Measurements from ENCODE around the gene B9D1. TPM values are rescaled to one million over a fixed set of nuclear protein-coding genes. Genes with fewer than 3 reads are reported as not detected.

The B9D1 gene
- polyA plus RNA-seq, 1 experiment, result 55.8 TPM

DNA sequence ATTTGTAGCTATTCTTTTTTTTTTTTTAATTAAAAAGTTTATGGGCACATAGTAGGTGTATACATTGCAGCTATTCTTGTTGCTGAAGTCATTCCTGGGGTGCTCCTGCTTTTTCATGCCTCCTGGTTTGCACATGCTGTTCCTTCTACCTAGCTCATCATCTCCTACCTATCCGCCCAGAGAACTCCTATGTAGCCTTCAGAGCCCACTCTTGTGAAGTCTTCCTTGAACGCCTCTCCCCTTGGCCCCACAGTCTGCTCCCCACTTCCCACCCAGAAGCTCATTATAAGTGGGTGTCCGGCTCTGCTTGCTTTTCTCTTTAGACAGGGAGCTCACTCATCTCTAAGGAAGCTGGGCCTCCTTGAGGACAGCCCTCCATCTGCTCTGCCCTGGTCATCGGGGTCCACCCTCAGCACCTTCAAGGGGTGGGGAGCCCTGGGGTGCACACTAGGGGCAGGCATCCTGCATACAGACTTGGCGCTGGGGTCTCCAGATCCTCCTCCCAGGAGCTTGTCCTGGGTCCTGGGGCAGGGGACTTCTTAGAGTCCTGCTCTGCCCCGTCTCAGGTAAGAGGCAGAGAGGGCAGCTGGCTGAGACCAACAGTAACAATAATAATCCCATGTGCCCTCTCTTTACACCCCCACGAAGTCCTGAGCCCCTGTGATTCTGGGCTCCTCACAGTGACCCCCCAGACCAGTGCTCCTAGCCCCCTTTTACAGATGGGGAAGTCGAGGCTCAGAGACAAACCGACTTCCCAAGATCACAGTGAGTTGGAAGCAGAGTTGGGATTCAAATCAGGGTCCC, 3.5 kb upstream of the B9D1 start:
- no peaks in the 10 kb centered on the region for H3K27me3 ChIP-seq (ENCODE audit: control insufficient read depth, insufficient read depth, low read length)
- H3K36me3 ChIP-seq (ENCODE audit: control insufficient read depth, insufficient read depth, low read length), result no peaks in the 10 kb centered on the region
- ChIA-PET CTCF (interaction anchor here (0.7 to 5.9 kb wide), 10 partner anchors 8 to 401 kb away, joined by 3 to 178 read pairs (median 4); partner anchors contain the start of gene MAPK7), POLR2A (no interaction called here)
- TF ChIP-seq, protein P1, sequence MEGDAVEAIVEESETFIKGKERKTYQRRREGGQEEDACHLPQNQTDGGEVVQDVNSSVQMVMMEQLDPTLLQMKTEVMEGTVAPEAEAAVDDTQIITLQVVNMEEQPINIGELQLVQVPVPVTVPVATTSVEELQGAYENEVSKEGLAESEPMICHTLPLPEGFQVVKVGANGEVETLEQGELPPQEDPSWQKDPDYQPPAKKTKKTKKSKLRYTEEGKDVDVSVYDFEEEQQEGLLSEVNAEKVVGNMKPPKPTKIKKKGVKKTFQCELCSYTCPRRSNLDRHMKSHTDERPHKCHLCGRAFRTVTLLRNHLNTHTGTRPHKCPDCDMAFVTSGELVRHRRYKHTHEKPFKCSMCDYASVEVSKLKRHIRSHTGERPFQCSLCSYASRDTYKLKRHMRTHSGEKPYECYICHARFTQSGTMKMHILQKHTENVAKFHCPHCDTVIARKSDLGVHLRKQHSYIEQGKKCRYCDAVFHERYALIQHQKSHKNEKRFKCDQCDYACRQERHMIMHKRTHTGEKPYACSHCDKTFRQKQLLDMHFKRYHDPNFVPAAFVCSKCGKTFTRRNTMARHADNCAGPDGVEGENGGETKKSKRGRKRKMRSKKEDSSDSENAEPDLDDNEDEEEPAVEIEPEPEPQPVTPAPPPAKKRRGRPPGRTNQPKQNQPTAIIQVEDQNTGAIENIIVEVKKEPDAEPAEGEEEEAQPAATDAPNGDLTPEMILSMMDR (IDR thresholded peaks at IDR 0.05; ENCODE audit: insufficient read depth, low read depth, low read length), result no peak
- H3K4me3 ChIP-seq (ENCODE audit: low read depth, low read length), result no peak overlapping the region
- DNase-seq (ENCODE audit: low read depth), result no peak

DNA sequence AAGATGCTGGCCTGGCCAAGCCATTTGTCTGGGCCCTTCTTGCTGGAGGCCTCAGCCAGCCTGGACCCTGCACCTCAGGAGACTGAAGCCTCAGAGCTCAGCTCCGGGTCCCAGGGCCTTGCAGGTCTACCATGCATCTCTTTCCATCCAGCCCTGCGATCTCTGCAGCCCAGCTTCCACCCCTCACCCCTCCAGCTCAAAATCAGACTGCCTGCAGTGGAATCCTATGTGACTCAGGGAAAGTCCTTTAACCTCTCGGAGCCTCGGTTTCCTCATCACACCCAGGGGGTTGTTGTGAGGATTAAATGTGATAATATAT, 2.9 kb upstream of the B9D1 start:
- no peak for DNase-seq (ENCODE audit: low read depth)
- Histone ChIP-seq H3K27me3 (ENCODE audit: control insufficient read depth, insufficient read depth, low read length) (no peaks in the 10 kb centered on the region), H3K36me3 (ENCODE audit: control insufficient read depth, insufficient read depth, low read length) (no peaks in the 10 kb centered on the region), H3K4me3 (ENCODE audit: low read depth, low read length) (no peak overlapping the region)
- ChIA-PET POLR2A (no interaction called here), CTCF (interaction anchor here (0.7 to 5.9 kb wide), 10 partner anchors 9 to 401 kb away, joined by 3 to 178 read pairs (median 4); partner anchors contain the start of gene MAPK7)
- TF ChIP-seq, protein P1 (IDR thresholded peaks at IDR 0.05; ENCODE audit: insufficient read depth, low read depth, low read length), result no peak

DNA sequence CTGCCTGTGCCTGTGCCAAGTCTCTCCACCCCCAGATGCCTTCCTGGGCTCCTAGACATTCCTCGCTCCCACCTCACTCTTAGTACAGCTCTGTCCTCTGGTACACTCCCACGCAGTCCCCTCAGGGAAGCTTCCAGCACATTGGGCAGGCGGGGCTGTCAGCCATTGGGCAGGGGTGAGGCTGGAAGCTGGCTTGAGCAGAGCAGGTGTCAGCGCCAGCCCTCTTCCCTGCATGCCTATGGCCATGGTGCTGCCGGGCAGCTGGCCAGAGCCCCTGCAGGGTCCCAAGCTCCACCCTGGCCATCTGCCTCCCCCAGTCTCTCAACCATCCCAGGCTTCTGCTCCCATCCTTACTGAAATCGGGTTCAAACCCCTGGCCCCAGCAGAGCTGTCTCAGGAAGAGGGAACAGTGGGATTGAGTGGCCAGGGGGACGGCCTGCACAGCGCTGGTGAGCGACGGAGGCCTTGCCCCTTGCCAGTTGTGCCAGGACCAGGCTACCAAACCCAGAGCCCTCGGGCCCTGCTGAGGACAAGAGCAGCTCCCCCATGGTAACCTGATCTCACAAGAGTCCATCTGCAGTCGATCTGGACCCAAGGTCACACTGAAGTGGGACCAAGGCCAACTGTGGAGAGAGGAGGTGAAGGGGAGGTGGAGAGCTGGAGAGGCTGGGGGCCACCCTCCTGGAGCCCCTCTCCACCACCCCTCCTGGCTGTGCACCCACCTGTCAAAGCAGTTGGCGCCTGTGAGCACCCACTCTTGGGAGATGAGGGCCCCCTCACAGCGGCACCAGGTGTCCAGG, 2.4 kb upstream of the B9D1 start:
- Histone ChIP-seq H3K27me3 (ENCODE audit: control insufficient read depth, insufficient read depth, low read length) (no peaks in the 10 kb centered on the region), H3K36me3 (ENCODE audit: control insufficient read depth, insufficient read depth, low read length) (no peaks in the 10 kb centered on the region), H3K4me3 (ENCODE audit: low read depth, low read length) (no peak overlapping the region)
- TF ChIP-seq, protein P1 (IDR thresholded peaks at IDR 0.05; ENCODE audit: insufficient read depth, low read depth, low read length), result no peak
- ChIA-PET CTCF (interaction anchor here (0.7 to 5.9 kb wide), 12 partner anchors 9 to 402 kb away, joined by 3 to 178 read pairs (median 4); partner anchors contain the start of gene MAPK7), POLR2A (interaction anchor here (0.7 kb wide), 1 partner anchor 13 kb away, joined by 3 read pairs; the partner anchor contains the start of gene MAPK7)
- no peak for DNase-seq (ENCODE audit: low read depth)

DNA sequence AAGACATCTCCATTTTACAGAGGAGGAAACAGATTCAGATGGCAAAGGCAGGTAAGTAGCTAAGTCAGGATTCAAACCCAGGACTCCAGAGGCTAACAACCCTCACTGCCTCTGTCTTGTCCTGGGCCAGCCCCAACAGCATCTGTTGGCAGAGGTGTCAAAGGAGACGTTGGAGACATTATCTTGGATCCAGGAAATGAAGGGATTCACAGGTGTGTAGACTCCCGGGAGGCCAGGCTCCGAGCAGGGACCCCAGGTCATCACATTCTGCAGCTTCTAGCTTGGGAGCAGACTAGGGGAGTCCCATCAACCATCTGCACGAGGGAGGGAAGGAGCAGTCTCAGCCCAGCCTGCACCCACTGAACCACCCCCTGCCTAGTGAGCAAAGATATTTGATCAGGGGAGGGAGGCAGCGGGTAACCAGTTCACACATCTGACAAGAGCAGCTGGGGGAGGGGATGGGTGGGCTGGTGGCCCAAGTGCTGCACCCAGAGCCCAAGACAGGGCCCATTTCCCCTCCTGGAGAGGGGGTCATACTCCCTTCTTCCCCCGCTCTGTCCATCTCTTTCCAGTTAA, 1.0 kb upstream of the B9D1 start:
- Histone ChIP-seq H3K4me3 (ENCODE audit: low read depth, low read length) (no peak overlapping the region), H3K36me3 (ENCODE audit: control insufficient read depth, insufficient read depth, low read length) (peaks cover 1% of the 10 kb centered on the region; the same call in 1 of the 2 replicates), H3K27me3 (ENCODE audit: control insufficient read depth, insufficient read depth, low read length) (no peaks in the 10 kb centered on the region)
- ChIA-PET CTCF (interaction anchor here (0.5 to 5.9 kb wide), 41 partner anchors 8 to 443 kb away, joined by 3 to 178 read pairs (median 6); partner anchors contain the start of gene MAPK7), POLR2A (no interaction called here)
- TF ChIP-seq, protein P1 (IDR thresholded peaks at IDR 0.05; ENCODE audit: insufficient read depth, low read depth, low read length), result no peak
- no peak for DNase-seq (ENCODE audit: low read depth)

DNA sequence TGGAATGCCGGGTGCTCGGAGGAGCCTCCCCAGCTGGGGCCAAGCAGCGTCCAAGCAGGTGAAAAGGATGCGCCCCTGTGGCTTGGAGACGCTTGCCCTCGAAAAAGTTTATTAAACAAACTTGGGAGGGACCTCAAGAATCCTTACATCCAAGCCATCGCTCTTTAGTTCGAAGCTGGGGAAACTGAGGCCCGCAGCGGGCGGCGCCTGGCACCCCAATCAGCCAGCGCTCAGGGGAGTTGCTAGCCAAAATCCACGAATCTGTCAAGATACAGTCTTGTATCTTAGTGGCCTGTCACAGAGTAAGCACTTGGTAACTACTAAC, 553 bp upstream of the B9D1 start:
- Histone ChIP-seq H3K36me3 (ENCODE audit: control insufficient read depth, insufficient read depth, low read length) (peaks cover 1% of the 10 kb centered on the region; the same call in 1 of the 2 replicates), H3K4me3 (ENCODE audit: low read depth, low read length) (peak overlapping the region; percentile 56; the same call in 1 of the 2 replicates), H3K27me3 (ENCODE audit: control insufficient read depth, insufficient read depth, low read length) (no peaks in the 10 kb centered on the region)
- no peak for DNase-seq (ENCODE audit: low read depth)
- CTCF ChIA-PET, result interaction anchor here (0.5 to 5.9 kb wide), 42 partner anchors 8 to 443 kb away, joined by 3 to 178 read pairs (median 6); partner anchors contain the start of gene MAPK7
- TF ChIP-seq, protein P1 (IDR thresholded peaks at IDR 0.05; ENCODE audit: insufficient read depth, low read depth, low read length), result no peak
- POLR2A ChIA-PET, result no interaction called here
